ENCODE data around the gene CCDC146. TPM values are rescaled to one million over a fixed set of nuclear protein-coding genes. Genes with fewer than 3 reads are reported as not detected.

Gene CCDC146
- total and polyA plus RNA-seq, 9 of the 15 experiments (the other 6 are each of a cell fraction or from before 2014, with no cell fraction given), result 0.10 to 0.98 (median 0.26) TPM; not detected in 1

- POLR2A ChIA-PET, result no interaction called here
- no peak for ATAC-seq
- H3K36me3 ChIP-seq (ENCODE audit: control insufficient read depth, insufficient read depth, low read length), result no peaks in the 10 kb centered on the region
- no peaks in the 10 kb centered on the region for H3K4me1 ChIP-seq (replicated peaks in 1 of 2; ENCODE audit: control insufficient read depth in 2 of 2, insufficient read depth in 2 of 2, low read length in 2 of 2)
- 0% methylated on average over 4 of the region's 4 CpGs for WGBS (ENCODE audit: insufficient coverage, low coverage, missing lambda C conversion rate)
- H3K4me3 ChIP-seq, result no peak overlapping the region
- in situ Hi-C loops (cut with MboI) (no loop called here), intact Hi-C loops (cut with micrococcal nuclease) (no loop called here)
- H2AFZ ChIP-seq (ENCODE audit: low read depth, low read length), result no peak overlapping the region
- CTCF ChIA-PET (ENCODE audit: low intra/inter-chr PET ratio), result no interaction called here
- TF ChIP-seq TRIM24 (IDR thresholded peaks at IDR 0.05), result no peak
- TF ChIP-seq SOX6 (IDR thresholded peaks at IDR 0.05), result no peak
- BruUV-seq (replicated peaks), result no TSS peak
- no peaks in the 10 kb centered on the region for H3K9me3 ChIP-seq (replicated peaks; ENCODE audit: control insufficient read depth, insufficient read depth, low read depth, low read length)
- H4K20me1 ChIP-seq (replicated peaks; ENCODE audit: control insufficient read depth, insufficient read depth, low read length), result no peaks in the 10 kb centered on the region
- H3K79me2 ChIP-seq (ENCODE audit: control insufficient read depth, insufficient read depth, low read length), result no peaks in the 10 kb centered on the region
- peaks cover 5 to 10% of the 10 kb centered on the region in 2 experiments; a peak in 4 of 5 replicates for H3K27me3 ChIP-seq (ENCODE audit: control insufficient read depth in 2 of 2, insufficient read depth in 2 of 2, low read length in 2 of 2)
- DNase-seq (ENCODE audit: extremely low read depth in 1 of 4, low spot score in 3 of 4), result no peak
- H3K9me1 ChIP-seq (ENCODE audit: control insufficient read depth, insufficient read depth, low read length), result no peaks in the 10 kb centered on the region
- H3K9ac ChIP-seq (ENCODE audit: insufficient read depth in 1 of 2, low read depth in 2 of 2, low read length in 2 of 2), result no peak overlapping the region
- no peak overlapping the region for H3K4me2 ChIP-seq (ENCODE audit: insufficient read depth, low read length)
- no peak for FAIRE-seq
- H3K27ac ChIP-seq (ENCODE audit: extremely low read depth, low read depth, low read length), result no peak overlapping the region
These were observed 80.1 kb downstream of the CCDC146 start for GRCh38 chr7:77202481-77202976.

DNA sequence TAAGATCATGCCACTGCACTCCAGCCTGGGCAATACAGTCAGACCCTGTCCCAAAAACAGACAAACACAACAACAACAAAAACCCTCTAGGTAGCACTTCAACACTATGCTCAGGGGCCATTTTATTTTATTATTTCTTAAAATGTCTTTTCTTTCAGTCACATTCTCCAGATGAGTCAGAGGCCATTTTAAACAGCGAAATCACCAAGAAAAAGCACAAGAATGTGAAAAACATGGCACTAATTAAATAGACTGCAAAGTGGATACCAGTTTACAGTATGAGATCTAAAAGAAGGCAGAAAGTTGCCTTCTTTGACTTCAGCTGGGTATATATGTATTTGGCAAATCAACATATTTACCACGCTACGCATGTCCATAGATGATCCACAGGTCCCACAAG, 83.3 kb downstream of the CCDC146 start:
- Histone ChIP-seq H4K20me1 (replicated peaks; ENCODE audit: control insufficient read depth, insufficient read depth, low read length) (no peaks in the 10 kb centered on the region), H3K9me3 (replicated peaks; ENCODE audit: control insufficient read depth, insufficient read depth, low read depth, low read length) (no peaks in the 10 kb centered on the region)
- FAIRE-seq, result no peak
- TF ChIP-seq MCM2 (IDR thresholded peaks at IDR 0.05; ENCODE audit: low read depth) (no peak), ZNF766 (CRISPR knock-in tag; conservative IDR thresholded peaks at IDR 0.05) (no peak), ETV6 (IDR thresholded peaks at IDR 0.05; ENCODE audit: borderline replicate concordance in 1 of 2, low read depth in 2 of 2, low read length in 1 of 2) (no peak), ETV6 (CRISPR knock-in tag; IDR thresholded peaks at IDR 0.05; ENCODE audit: borderline replicate concordance) (no peak)
- TF ChIP-seq, protein P1, sequence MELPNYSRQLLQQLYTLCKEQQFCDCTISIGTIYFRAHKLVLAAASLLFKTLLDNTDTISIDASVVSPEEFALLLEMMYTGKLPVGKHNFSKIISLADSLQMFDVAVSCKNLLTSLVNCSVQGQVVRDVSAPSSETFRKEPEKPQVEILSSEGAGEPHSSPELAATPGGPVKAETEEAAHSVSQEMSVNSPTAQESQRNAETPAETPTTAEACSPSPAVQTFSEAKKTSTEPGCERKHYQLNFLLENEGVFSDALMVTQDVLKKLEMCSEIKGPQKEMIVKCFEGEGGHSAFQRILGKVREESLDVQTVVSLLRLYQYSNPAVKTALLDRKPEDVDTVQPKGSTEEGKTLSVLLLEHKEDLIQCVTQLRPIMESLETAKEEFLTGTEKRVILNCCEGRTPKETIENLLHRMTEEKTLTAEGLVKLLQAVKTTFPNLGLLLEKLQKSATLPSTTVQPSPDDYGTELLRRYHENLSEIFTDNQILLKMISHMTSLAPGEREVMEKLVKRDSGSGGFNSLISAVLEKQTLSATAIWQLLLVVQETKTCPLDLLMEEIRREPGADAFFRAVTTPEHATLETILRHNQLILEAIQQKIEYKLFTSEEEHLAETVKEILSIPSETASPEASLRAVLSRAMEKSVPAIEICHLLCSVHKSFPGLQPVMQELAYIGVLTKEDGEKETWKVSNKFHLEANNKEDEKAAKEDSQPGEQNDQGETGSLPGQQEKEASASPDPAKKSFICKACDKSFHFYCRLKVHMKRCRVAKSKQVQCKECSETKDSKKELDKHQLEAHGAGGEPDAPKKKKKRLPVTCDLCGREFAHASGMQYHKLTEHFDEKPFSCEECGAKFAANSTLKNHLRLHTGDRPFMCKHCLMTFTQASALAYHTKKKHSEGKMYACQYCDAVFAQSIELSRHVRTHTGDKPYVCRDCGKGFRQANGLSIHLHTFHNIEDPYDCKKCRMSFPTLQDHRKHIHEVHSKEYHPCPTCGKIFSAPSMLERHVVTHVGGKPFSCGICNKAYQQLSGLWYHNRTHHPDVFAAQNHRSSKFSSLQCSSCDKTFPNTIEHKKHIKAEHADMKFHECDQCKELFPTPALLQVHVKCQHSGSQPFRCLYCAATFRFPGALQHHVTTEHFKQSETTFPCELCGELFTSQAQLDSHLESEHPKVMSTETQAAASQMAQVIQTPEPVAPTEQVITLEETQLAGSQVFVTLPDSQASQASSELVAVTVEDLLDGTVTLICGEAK (IDR thresholded peaks at IDR 0.05), result no peak
- TF ChIP-seq, protein P1 (CRISPR knock-in tag; IDR thresholded peaks at IDR 0.05), result no peak

More for the DNA sequence above, 83.3 kb downstream of the CCDC146 start:
- intact Hi-C loops (cut with micrococcal nuclease) (no loop called here), in situ Hi-C loops (cut with MboI) (no loop called here)
- CTCF ChIA-PET (ENCODE audit: low intra/inter-chr PET ratio), result no interaction called here
- 0% methylated on average over 3 of the region's 3 CpGs for WGBS (ENCODE audit: insufficient coverage, low coverage, missing lambda C conversion rate)
- H3K4me1 ChIP-seq (replicated peaks in 1 of 2; ENCODE audit: control insufficient read depth in 2 of 2, insufficient read depth in 2 of 2, low read length in 2 of 2), result no peaks in the 10 kb centered on the region
- no peak overlapping the region for H3K4me3 ChIP-seq
- no peaks in the 10 kb centered on the region for H3K36me3 ChIP-seq (ENCODE audit: control insufficient read depth, insufficient read depth, low read length)
- BruUV-seq (replicated peaks), result no TSS peak
- POLR2A ChIA-PET, result no interaction called here
- no peaks in the 10 kb centered on the region for H3K9me1 ChIP-seq (ENCODE audit: control insufficient read depth, insufficient read depth, low read length)
- no peak overlapping the region for H2AFZ ChIP-seq (ENCODE audit: low read depth, low read length)
- no peak overlapping the region for H3K9ac ChIP-seq (ENCODE audit: insufficient read depth in 1 of 2, low read depth in 2 of 2, low read length in 2 of 2)
- H3K4me2 ChIP-seq (ENCODE audit: insufficient read depth, low read length), result no peak overlapping the region
- no peaks in the 10 kb centered on the region; a peak in 1 of 5 replicates for H3K27me3 ChIP-seq (ENCODE audit: control insufficient read depth in 2 of 2, insufficient read depth in 2 of 2, low read length in 2 of 2)
- no peak for ATAC-seq
- H3K79me2 ChIP-seq (ENCODE audit: control insufficient read depth, insufficient read depth, low read length), result no peaks in the 10 kb centered on the region
- H3K27ac ChIP-seq (ENCODE audit: extremely low read depth, low read depth, low read length), result no peak overlapping the region
- DNase-seq (ENCODE audit: extremely low read depth in 1 of 4, low spot score in 3 of 4), result no peak

Measured in K562 (cell line).